ENCODE results near the gene ZBTB5.

ZBTB5 gene

GRCh38 chr9:37392272-37392671 is 73.0 kb downstream of the ZBTB5 start:
- no peak overlapping the region for H3K4me3 ChIP-seq (replicated peaks in 1 of 2; ENCODE audit: low read depth in 2 of 2, low read length in 2 of 2)
- no peak for TF ChIP-seq CTCF (IDR thresholded peaks at IDR 0.05; ENCODE audit: low read depth, low read length)
- no peak for DNase-seq (ENCODE audit: low read depth in 2 of 2)

GRCh38 chr9:37390759-37391158 is 74.5 kb downstream of the ZBTB5 start:
- DNase-seq (ENCODE audit: low read depth in 2 of 2): peak in 1 of 2 donors; percentile 10
- H3K4me3 ChIP-seq (replicated peaks in 1 of 2; ENCODE audit: low read depth in 2 of 2, low read length in 2 of 2): no peak overlapping the region
- peak; percentile 20 for TF ChIP-seq CTCF (IDR thresholded peaks at IDR 0.05; ENCODE audit: low read depth, low read length)

All from cardiac fibroblast (primary cell).